Activated CD8-positive, alpha-beta memory T cell treated with anti-CD3 and anti-CD28 coated beads for 4 hours (primary cell): ENCODE results near the gene KIAA1614.

Source experiments
- DNase-seq, 2 donors: peaks; one replicate each; pipeline ENCODE4 v3.0.0-alpha.2; 2020; ENCODE audit warnings: low read depth in 2 of 2

The KIAA1614 gene

GRCh38 chr1:180907313-180908055 lies 5.2 kb upstream of the KIAA1614 start:
- DNase-seq = no peak

GRCh38 chr1:180908074-180908765 lies 4.5 kb upstream of the KIAA1614 start:
- DNase-seq = no peak

GRCh38 chr1:180909005-180909414 lies 3.7 kb upstream of the KIAA1614 start:
- DNase-seq = no peak

- DNase-seq = no peak
These were observed 3.2 kb upstream of the KIAA1614 start for GRCh38 chr1:180909462-180909976.

- no peak for DNase-seq
These were observed 981 bp upstream of the KIAA1614 start for GRCh38 chr1:180911640-180912191.

GRCh38 chr1:180912211-180912800 lies 391 bp upstream of the KIAA1614 start:
- no peak for DNase-seq

GRCh38 chr1:180915426-180915965 lies 2.8 kb downstream of the KIAA1614 start:
- DNase-seq = no peak

GRCh38 chr1:180916012-180916770 lies 3.5 kb downstream of the KIAA1614 start:
- no peak for DNase-seq

- DNase-seq = no peak
These were observed 4.1 kb downstream of the KIAA1614 start for GRCh38 chr1:180916771-180917170.

GRCh38 chr1:180917306-180918065 lies 4.8 kb downstream of the KIAA1614 start:
- DNase-seq = no peak

- DNase-seq = no peak
These were observed 5.8 kb downstream of the KIAA1614 start for GRCh38 chr1:180918519-180918918.

- no peak for DNase-seq
These were observed 6.5 kb downstream of the KIAA1614 start for GRCh38 chr1:180919183-180919700.

- DNase-seq = no peak
These were observed 7.5 kb downstream of the KIAA1614 start for GRCh38 chr1:180920193-180920592.

GRCh38 chr1:180920702-180921101 lies 8.0 kb downstream of the KIAA1614 start:
- DNase-seq = no peak

GRCh38 chr1:180921386-180921785 lies 8.7 kb downstream of the KIAA1614 start:
- DNase-seq = no peak

- DNase-seq = no peak
These were observed 9.4 kb downstream of the KIAA1614 start for GRCh38 chr1:180921891-180922630.

GRCh38 chr1:180922631-180923015 lies 9.9 kb downstream of the KIAA1614 start:
- DNase-seq = no peak

- DNase-seq = no peak
These were observed 10.5 kb downstream of the KIAA1614 start for GRCh38 chr1:180923021-180923841.

- DNase-seq = no peak
These were observed 11.2 kb downstream of the KIAA1614 start for GRCh38 chr1:180923887-180924286.
